ENCODE results near the gene RAF1.

RAF1 gene

GRCh38 chr3:12663936-12664908 is at the start of gene RAF1:
RAF1 (minus strand) TSS chr3:12664117; CDS start chr3:12618721, 45,396 bp downstream.
- H3K4me3 ChIP-seq = peak within 1 kb of the TSS; percentile 92 to 99
- H3K4me1 ChIP-seq = peaks cover 0 to 33% (median 23%) of the 10 kb centered on the region in 4 donors
- peak; percentile 98 to 99 for DNase-seq
- no peaks in the 10 kb centered on the region for H3K27me3 ChIP-seq
- TF ChIP-seq CTCF (IDR thresholded peaks at IDR 0.05) = no peak
- intact Hi-C loops (cut with DNase I; ENCODE audit: low total_unique reads) = loop anchor here (1.0 kb wide), 1 partner anchor 30 kb away; no protein-coding TSS in a partner anchor
- H3K27ac ChIP-seq = peak within 1 kb of the TSS; percentile 99 to 100
- H3K9me3 ChIP-seq = no peaks in the 10 kb centered on the region
- H3K36me3 ChIP-seq = no peaks in the 10 kb centered on the region

- intact Hi-C loops (cut with DNase I; ENCODE audit: low total_unique reads) = no loop called here
- DNase-seq = no peak
- H3K4me3 ChIP-seq = no peak overlapping the region
- no peaks in the 10 kb centered on the region for H3K27me3 ChIP-seq
- H3K4me1 ChIP-seq = peaks cover 0 to 10% (median 0%) of the 10 kb centered on the region in 4 donors
- TF ChIP-seq CTCF (IDR thresholded peaks at IDR 0.05) = no peak
- H3K9me3 ChIP-seq = no peaks in the 10 kb centered on the region
- H3K27ac ChIP-seq = no peak overlapping the region
- no peaks in the 10 kb centered on the region for H3K36me3 ChIP-seq
Measured at GRCh38 chr3:12710062-12710461, 46.1 kb upstream of the RAF1 start.

GRCh38 chr3:12709334-12709733 is 45.4 kb upstream of the RAF1 start:
- Histone ChIP-seq H3K27ac (no peak overlapping the region), H3K9me3 (no peaks in the 10 kb centered on the region), H3K4me3 (no peak overlapping the region), H3K4me1 (peaks cover 0 to 10% (median 0%) of the 10 kb centered on the region in 4 donors), H3K27me3 (no peaks in the 10 kb centered on the region), H3K36me3 (no peaks in the 10 kb centered on the region)
- no peak for DNase-seq
- intact Hi-C loops (cut with DNase I; ENCODE audit: low total_unique reads) = no loop called here
- no peak for TF ChIP-seq CTCF (IDR thresholded peaks at IDR 0.05)

GRCh38 chr3:12708584-12709192 is 44.8 kb upstream of the RAF1 start:
- Histone ChIP-seq H3K27me3 (no peaks in the 10 kb centered on the region), H3K27ac (no peak overlapping the region), H3K4me3 (no peak overlapping the region), H3K36me3 (no peaks in the 10 kb centered on the region), H3K9me3 (no peaks in the 10 kb centered on the region), H3K4me1 (peaks cover 0 to 10% (median 0%) of the 10 kb centered on the region in 4 donors)
- peak; percentile 60 to 81 for DNase-seq
- intact Hi-C loops (cut with DNase I; ENCODE audit: low total_unique reads) = no loop called here
- peak in 1 of 2 experiments; percentile 11 for TF ChIP-seq CTCF (IDR thresholded peaks at IDR 0.05)

- DNase-seq = peak in 1 of 2 donors; percentile 22
- no peak for TF ChIP-seq CTCF (IDR thresholded peaks at IDR 0.05)
- Histone ChIP-seq H3K27ac (no peak overlapping the region), H3K9me3 (no peaks in the 10 kb centered on the region), H3K4me3 (no peak overlapping the region), H3K36me3 (no peaks in the 10 kb centered on the region), H3K4me1 (peaks cover 0 to 10% (median 0%) of the 10 kb centered on the region in 4 donors), H3K27me3 (no peaks in the 10 kb centered on the region)
- intact Hi-C loops (cut with DNase I; ENCODE audit: low total_unique reads) = no loop called here
Measured at GRCh38 chr3:12707449-12707848, 43.5 kb upstream of the RAF1 start.

Measured in tibial artery (tissue), 4 donors.